Measurements from ENCODE around the gene PURA. TPM values are rescaled to one million over a fixed set of nuclear protein-coding genes. Genes with fewer than 3 reads are reported as not detected.

The PURA gene
- total and polyA plus RNA-seq, 2 donors from 2014 or later = 4.7 to 31.6 TPM

GRCh38 chr5:140135127-140135526 lies 21.2 kb downstream of the PURA start:
- FAIRE-seq (no peak), DNase-seq (no peak)
- intact Hi-C loops (cut with DNase I) = no loop called here
- H3K27ac ChIP-seq (ENCODE audit: low read depth in 2 of 2, low read length in 2 of 2) = no peak overlapping the region
- H3K4me3 ChIP-seq (ENCODE audit: low read length in 3 of 3) = no peak overlapping the region
- TF ChIP-seq CTCF (IDR thresholded peaks at IDR 0.05; ENCODE audit: borderline replicate concordance, extremely low read depth, insufficient read depth) = no peak
- H3K9ac ChIP-seq (ENCODE audit: low read length in 3 of 3) = no peak overlapping the region
- no peaks in the 10 kb centered on the region for H3K36me3 ChIP-seq (ENCODE audit: control insufficient read depth in 2 of 3, insufficient read depth in 3 of 3, low read length in 3 of 3)
- no peaks in the 10 kb centered on the region for H3K9me3 ChIP-seq (ENCODE audit: control insufficient read depth in 2 of 3, insufficient read depth in 1 of 3, low read length in 3 of 3)
- H3K4me1 ChIP-seq (ENCODE audit: control insufficient read depth in 2 of 3, insufficient read depth in 2 of 3, low read depth in 1 of 3, low read length in 3 of 3) = peaks cover 0 to 10% (median 9%) of the 10 kb centered on the region in 3 donors
- no peaks in the 10 kb centered on the region for H3K27me3 ChIP-seq (ENCODE audit: control insufficient read depth, insufficient read depth, low read length)

GRCh38 chr5:140136624-140137023 lies 22.7 kb downstream of the PURA start:
- Histone ChIP-seq H3K27me3 (ENCODE audit: control insufficient read depth, insufficient read depth, low read length) (no peaks in the 10 kb centered on the region), H3K36me3 (ENCODE audit: control insufficient read depth in 2 of 3, insufficient read depth in 3 of 3, low read length in 3 of 3) (no peaks in the 10 kb centered on the region), H3K4me1 (ENCODE audit: control insufficient read depth in 2 of 3, insufficient read depth in 2 of 3, low read depth in 1 of 3, low read length in 3 of 3) (peaks cover 0 to 12% (median 10%) of the 10 kb centered on the region in 3 donors), H3K27ac (ENCODE audit: low read depth in 2 of 2, low read length in 2 of 2) (no peak overlapping the region), H3K4me3 (ENCODE audit: low read length in 3 of 3) (no peak overlapping the region), H3K9me3 (ENCODE audit: control insufficient read depth in 2 of 3, insufficient read depth in 1 of 3, low read length in 3 of 3) (no peaks in the 10 kb centered on the region), H3K9ac (ENCODE audit: low read length in 3 of 3) (no peak overlapping the region)
- intact Hi-C loops (cut with DNase I) = no loop called here
- no peak for FAIRE-seq
- TF ChIP-seq CTCF (IDR thresholded peaks at IDR 0.05; ENCODE audit: borderline replicate concordance, extremely low read depth, insufficient read depth) = no peak
- no peak for DNase-seq

GRCh38 chr5:140140435-140140834 lies 26.5 kb downstream of the PURA start:
- H3K27me3 ChIP-seq (ENCODE audit: control insufficient read depth, insufficient read depth, low read length) = no peaks in the 10 kb centered on the region
- FAIRE-seq (no peak), DNase-seq (no peak)
- no peaks in the 10 kb centered on the region for H3K9me3 ChIP-seq (ENCODE audit: control insufficient read depth in 2 of 3, insufficient read depth in 1 of 3, low read length in 3 of 3)
- intact Hi-C loops (cut with DNase I) = no loop called here
- no peak overlapping the region for H3K27ac ChIP-seq (ENCODE audit: low read depth in 2 of 2, low read length in 2 of 2)
- no peaks in the 10 kb centered on the region for H3K36me3 ChIP-seq (ENCODE audit: control insufficient read depth in 2 of 3, insufficient read depth in 3 of 3, low read length in 3 of 3)
- TF ChIP-seq CTCF (IDR thresholded peaks at IDR 0.05; ENCODE audit: borderline replicate concordance, extremely low read depth, insufficient read depth) = no peak
- no peak overlapping the region for H3K9ac ChIP-seq (ENCODE audit: low read length in 3 of 3)
- peaks cover 0 to 35% (median 16%) of the 10 kb centered on the region in 3 donors for H3K4me1 ChIP-seq (ENCODE audit: control insufficient read depth in 2 of 3, insufficient read depth in 2 of 3, low read depth in 1 of 3, low read length in 3 of 3)
- H3K4me3 ChIP-seq (ENCODE audit: low read length in 3 of 3) = no peak overlapping the region

- Histone ChIP-seq H3K9ac (ENCODE audit: low read length in 3 of 3) (no peak overlapping the region), H3K36me3 (ENCODE audit: control insufficient read depth in 2 of 3, insufficient read depth in 3 of 3, low read length in 3 of 3) (no peaks in the 10 kb centered on the region), H3K9me3 (ENCODE audit: control insufficient read depth in 2 of 3, insufficient read depth in 1 of 3, low read length in 3 of 3) (no peaks in the 10 kb centered on the region), H3K27ac (ENCODE audit: low read depth in 2 of 2, low read length in 2 of 2) (no peak overlapping the region), H3K27me3 (ENCODE audit: control insufficient read depth, insufficient read depth, low read length) (no peaks in the 10 kb centered on the region), H3K4me1 (ENCODE audit: control insufficient read depth in 2 of 3, insufficient read depth in 2 of 3, low read depth in 1 of 3, low read length in 3 of 3) (peaks cover 0 to 37% (median 21%) of the 10 kb centered on the region in 3 donors), H3K4me3 (ENCODE audit: low read length in 3 of 3) (no peak overlapping the region)
- FAIRE-seq = no peak
- DNase-seq = no peak
- no peak for TF ChIP-seq CTCF (IDR thresholded peaks at IDR 0.05; ENCODE audit: borderline replicate concordance, extremely low read depth, insufficient read depth)
- intact Hi-C loops (cut with DNase I) = no loop called here
These were observed 27.3 kb downstream of the PURA start for GRCh38 chr5:140141241-140141640.

Measured in kidney (tissue), 14 donors.